Activated T-cell treated with anti-CD3 and anti-CD28 coated beads, Interleukin-2, amount 50 U/mL, for 48 hours (primary cell): ENCODE data around the gene TRIM68.

Source experiments
- DNase-seq, 2 experiments: peaks; one replicate each; pipeline ENCODE4 v3.0.0-alpha.2; 2020

TRIM68 gene, protein sequence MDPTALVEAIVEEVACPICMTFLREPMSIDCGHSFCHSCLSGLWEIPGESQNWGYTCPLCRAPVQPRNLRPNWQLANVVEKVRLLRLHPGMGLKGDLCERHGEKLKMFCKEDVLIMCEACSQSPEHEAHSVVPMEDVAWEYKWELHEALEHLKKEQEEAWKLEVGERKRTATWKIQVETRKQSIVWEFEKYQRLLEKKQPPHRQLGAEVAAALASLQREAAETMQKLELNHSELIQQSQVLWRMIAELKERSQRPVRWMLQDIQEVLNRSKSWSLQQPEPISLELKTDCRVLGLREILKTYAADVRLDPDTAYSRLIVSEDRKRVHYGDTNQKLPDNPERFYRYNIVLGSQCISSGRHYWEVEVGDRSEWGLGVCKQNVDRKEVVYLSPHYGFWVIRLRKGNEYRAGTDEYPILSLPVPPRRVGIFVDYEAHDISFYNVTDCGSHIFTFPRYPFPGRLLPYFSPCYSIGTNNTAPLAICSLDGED

DNA sequence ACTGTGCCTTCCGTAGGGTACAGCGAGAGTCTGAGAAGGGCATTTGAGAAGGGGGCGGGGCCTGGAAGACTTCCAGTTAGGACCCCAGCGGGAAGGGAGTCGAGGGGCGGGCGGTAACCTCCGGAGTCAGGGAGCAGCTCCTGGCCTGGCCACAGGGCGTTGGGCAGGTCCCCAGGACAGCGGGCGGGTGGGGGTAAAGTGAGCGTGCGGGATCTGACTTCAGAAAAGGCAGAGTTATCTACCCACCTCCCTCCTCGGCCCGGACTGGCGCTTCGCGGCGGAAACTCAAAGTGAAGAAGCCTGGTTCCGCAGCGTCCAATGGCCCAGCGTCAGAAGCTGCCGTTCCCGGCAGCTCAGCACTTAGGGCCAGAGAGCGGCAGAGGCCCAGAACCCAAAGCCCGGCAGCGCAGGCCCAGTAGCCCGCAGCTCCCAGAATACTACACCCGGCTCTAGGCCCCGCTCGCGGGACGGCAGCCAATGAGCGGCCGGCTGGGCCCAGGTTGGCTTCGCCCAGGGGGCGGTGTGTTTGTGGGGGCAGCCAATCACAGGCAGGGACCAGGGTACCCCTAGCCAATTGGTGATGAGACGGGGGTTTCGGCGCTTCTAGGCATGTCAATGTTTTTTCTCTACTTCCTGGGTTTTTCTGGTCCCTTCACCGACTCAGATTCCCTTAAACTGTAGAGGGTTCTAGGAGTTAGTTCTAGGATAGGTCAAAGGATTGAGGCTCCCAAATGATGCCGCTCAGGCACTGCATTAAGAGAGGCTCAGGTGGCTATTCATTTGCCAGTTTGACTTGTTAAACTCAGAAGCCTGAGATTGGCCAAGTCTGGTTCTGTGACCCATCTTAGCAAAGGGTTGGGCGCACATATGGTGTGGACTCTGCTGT, at the start of gene TRIM68:
TRIM68 (minus strand) TSS at position 451 of the 886 bp plus-strand sequence. CDS start 2,727 bp downstream, outside the sequence.
- DNase-seq, result peak; percentile 94 to 95

GRCh38 chr11:4654635-4655369, 46.8 kb upstream of the TRIM68 start:
- DNase-seq, result no peak

DNA sequence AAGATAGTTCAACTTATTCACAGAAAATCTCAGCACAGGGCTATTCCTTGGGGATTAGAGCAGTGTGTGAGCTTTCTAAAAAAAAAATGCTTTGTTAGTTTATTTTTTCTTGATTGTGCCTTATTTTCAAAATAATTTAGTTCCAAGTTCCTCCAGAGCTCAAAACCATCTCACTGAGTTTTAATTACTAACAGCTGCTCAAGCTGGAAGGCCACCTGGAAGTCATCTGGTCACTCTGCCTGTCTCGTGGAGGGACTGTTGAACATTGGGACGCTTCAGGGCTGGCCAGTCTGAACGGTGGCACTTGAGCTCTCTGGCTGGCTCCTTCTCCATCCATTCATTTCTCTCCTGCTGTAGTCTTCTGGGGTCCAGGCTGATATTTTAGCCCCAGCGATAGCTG, 39.7 kb upstream of the TRIM68 start:
- no peak for DNase-seq

- DNase-seq, result no peak
Measured at GRCh38 chr11:4645974-4646373, 37.9 kb upstream of the TRIM68 start.

- DNase-seq, result no peak
Measured at GRCh38 chr11:4644233-4644632, 36.2 kb upstream of the TRIM68 start.

- DNase-seq, result no peak
Measured at GRCh38 chr11:4643682-4644081, 35.7 kb upstream of the TRIM68 start, which contains the start of gene OR51E1. OR51E1 (plus strand) TSS chr11:4643982; CDS start chr11:4652527, 8,545 bp downstream.

- no peak for DNase-seq
Measured at GRCh38 chr11:4643076-4643475, 35.0 kb upstream of the TRIM68 start.

DNA sequence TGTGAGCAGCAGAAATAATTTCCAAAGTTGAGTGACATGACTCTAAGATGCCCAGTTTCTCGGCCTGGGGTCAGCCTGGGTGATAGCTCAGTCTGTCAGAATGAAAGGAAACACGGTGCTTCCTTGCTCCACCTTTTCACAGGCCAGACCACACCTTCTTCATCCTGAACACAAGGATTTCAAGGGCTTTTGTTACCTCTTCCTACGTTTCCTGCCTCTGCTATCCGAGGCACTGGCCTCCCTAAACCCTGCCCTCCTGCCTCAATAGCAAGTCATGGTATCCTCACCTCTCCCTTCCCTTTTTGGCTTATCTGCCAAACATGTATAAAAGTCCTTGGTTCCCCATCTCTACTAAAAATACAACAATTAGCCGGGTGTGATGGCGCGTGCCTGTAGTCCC, 34.0 kb upstream of the TRIM68 start:
- no peak for DNase-seq

DNA sequence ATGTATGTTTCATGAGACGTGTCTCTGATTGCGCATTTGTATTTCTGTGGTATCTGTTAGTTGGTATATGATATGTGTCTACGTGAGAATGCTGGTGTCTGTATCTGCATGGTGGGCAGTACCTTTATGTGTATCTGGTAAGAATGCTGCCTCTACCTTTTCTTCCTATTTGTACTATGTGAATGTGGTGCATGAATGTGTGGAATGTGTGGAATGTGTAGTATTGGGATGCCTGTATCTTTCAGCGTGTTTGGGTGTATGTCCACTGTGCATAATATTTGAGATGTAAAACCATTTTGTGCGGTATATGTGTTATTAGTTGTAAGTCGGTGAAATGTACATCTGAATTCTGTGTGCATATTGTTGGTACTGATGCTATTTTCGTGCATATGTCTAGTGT, 33.5 kb upstream of the TRIM68 start:
- DNase-seq, result no peak

GRCh38 chr11:4639931-4640330, 31.9 kb upstream of the TRIM68 start:
- no peak for DNase-seq

DNA sequence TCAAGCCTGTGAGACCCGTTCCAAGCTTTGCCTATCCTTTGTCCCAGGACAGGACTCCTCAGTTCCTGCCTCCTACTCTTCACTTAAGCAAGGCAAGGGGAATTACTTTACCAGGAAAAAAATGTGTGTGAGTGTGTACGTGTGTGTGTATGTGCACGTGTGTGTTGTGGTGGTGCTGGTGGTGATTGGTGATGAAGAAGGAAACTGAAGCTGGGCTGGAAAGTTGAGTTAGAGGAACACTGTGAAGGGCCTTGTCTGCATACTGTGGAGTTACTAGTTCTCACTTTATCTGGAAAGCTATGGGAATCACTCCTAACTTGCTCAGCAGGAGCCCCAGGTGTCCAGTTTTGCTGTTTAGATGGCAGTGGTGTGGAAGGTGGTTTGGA, 29.6 kb upstream of the TRIM68 start:
- DNase-seq, result no peak

DNA sequence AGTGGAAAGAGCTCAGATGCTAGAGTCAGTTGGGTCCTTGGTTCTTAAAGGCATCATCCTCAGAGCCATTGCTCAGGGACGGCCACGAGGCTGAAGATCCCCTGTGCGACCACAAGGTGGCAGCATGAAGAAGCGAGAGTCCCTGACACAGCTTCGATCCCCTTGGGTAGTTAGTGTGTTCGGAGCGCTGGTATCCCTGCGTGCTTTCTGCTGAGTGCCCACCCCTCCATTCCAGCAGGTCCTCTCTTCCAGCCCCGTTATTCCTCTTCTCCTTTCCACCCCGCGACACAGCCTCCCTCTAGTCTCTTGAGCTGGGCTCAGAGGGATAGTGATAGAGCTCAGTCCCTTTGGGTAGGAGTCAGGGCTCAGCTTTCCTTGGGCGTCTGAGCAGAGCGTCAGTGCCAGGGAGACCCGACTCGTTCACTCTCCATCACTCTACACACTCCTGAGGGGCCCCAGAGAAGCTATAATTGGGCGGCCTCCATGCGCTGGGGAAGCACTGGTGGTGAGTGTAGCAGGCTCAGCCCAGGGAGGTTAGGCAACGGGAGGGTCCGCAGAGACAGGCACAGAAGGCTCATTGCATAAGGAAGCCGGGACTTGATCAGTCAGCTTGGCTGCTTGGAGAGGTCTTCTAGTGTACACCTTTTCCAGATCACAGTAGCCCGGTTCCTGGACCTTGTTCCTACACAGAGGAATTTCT, 29.1 kb upstream of the TRIM68 start, which contains the start of gene OR51D1:
OR51D1 (plus strand) TSS at position 516 of the 700 bp plus-strand sequence. CDS start 2,314 bp downstream, outside the sequence.
- peak; percentile 79 to 81 for DNase-seq

- DNase-seq, result no peak
Measured at GRCh38 chr11:4636136-4636535, 28.1 kb upstream of the TRIM68 start.

GRCh38 chr11:4626207-4627099, 18.4 kb upstream of the TRIM68 start:
- peak; percentile 59 to 63 for DNase-seq

- no peak for DNase-seq
Measured at GRCh38 chr11:4619514-4619913, 11.5 kb upstream of the TRIM68 start.

DNA sequence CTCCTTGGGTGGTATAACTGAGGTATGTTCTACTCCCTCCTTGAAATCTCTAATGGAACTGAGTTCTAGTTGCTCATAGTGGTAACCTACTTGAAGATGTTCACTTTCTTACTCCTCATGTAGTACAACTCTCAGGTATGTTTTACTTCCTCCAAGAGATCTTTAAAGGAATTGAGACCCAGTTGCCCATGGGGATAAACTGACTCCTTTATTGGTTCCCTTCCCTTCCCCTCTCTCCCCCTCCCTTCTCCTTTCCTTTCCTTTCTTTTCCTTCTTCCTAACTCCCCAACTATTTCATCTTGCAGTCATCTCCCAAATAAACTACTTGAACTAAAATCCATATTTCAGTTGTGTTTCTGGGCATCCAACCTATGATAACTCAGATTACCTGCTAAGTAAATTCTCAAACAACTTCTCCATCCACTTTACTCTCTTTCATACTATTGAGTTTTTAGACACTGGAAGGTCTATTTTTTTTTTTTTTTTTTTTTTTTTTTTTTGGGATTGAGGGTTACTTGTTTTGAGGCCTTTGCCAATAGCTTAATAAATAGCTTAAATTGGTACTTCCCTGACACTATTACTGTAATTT, 7.9 kb upstream of the TRIM68 start:
- DNase-seq, result no peak

DNA sequence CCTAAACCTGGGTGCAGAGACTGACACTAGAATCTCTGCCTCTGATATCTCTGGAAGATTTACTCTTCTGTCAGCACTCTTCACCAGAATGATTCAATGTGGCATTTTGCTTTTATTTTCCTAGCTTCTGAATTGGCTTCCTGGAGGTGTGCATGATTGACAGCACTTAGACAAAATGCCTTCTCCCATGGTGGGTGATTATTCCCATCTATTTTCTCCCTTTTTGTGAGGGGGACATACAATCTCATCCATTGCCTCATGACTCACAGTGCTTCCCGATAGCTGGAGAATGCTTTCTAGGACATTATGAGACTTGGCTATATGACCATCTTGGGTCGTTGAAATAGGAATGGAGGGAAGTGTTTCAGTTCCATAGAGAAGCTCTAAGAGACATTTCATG, 4.0 kb upstream of the TRIM68 start:
- no peak for DNase-seq

DNA sequence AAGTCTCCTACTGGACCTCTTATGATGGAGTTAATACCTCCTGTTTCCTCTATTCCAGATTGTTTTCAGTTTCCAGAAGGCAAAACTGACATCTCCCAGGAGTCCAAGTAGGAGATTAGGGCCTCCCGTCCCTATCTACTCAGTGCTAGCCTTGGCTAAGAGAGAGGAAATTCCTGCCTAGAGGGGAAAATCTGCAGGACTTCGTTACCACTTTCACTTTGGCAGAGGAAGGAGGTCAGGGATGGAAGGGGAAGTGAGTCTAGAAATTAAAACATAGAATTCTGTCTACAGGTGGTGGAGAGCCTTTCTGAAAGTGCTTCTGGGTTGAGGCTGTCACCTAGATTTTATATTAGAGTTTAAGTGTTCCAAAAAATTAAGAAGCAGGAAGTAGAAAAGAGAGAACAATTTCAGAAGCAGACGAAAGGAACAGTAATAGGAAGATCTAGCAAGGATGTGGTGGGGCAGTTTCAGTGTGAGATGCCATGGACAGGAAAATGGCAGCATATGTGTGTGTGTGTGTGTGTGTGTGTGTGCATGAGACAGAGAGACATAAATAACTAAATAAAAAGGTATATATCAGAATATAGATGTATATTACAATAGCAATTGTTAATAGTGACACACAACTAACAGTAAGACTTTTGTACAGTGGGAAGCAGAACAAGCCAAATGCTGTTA, 2.4 kb upstream of the TRIM68 start:
- no peak for DNase-seq

DNA sequence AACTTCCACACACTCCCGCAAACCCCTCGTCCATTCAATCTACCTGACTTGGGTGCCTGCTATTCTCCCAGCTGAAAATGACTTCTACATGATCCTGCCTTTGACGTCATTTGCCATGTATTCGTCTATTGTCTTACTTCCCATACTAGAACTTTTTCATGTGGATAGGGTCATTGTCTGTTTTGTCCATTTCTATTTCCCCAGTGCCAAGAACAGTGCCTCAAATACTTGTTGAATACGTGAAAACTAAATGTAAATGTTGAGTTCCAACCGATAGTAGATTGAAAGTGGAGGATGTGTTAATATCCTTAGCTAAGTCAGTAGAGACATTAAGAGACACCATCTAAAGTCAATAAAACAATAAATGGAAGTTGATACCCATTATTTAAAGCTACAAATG, 935 bp downstream of the TRIM68 start:
- DNase-seq, result no peak
